WTC11 (cell line): ENCODE measurements around the gene C2orf49.

Source experiments
- ATF1 ChIP-seq: sonication (generic); formaldehyde crosslinking; IDR thresholded peaks from 2 replicates; pipeline ENCODE4 v1.8.1; 2023; ENCODE audit warnings: mild to moderate bottlenecking, moderate library complexity, missing genetic modification reagents
- FOXK1 ChIP-seq: sonication (generic); formaldehyde crosslinking; IDR thresholded peaks from 2 replicates; pipeline ENCODE4 v1.8.0; 2022; ENCODE audit warnings: mild to moderate bottlenecking, moderate library complexity, missing genetic modification reagents
- IRF2 ChIP-seq: sonication (generic); formaldehyde crosslinking; IDR thresholded peaks from 2 replicates; pipeline ENCODE4 v1.8.0; 2022; ENCODE audit warnings: low read depth, missing genetic modification reagents, borderline replicate concordance
- KAT7 ChIP-seq: sonication (generic); formaldehyde crosslinking; IDR thresholded peaks from 2 replicates; pipeline ENCODE4 v1.8.1; 2023; ENCODE audit warnings: missing genetic modification reagents, mild to moderate bottlenecking, borderline replicate concordance
- PRRX2 ChIP-seq: fragments of 250-450 bp; sonication (Bioruptor Pico); IDR thresholded peaks from 2 replicates; pipeline ENCODE4 v1.8.0; 2021; ENCODE audit warnings: mild to moderate bottlenecking
- STAT6 ChIP-seq: sonication (generic); formaldehyde crosslinking; conservative IDR thresholded peaks from 2 replicates; pipeline ENCODE4 v1.8.1; 2023; ENCODE audit warnings: mild to moderate bottlenecking, low read depth, missing genetic modification reagents, moderate library complexity
- TF ChIP-seq, protein P1 (sequence below): fragments of 200-600 bp; IDR thresholded peaks from 2 replicates; pipeline ENCODE4 v1.8.0; 2022; ENCODE audit warnings: antibody characterized with exemption

- TF ChIP-seq, protein P1, sequence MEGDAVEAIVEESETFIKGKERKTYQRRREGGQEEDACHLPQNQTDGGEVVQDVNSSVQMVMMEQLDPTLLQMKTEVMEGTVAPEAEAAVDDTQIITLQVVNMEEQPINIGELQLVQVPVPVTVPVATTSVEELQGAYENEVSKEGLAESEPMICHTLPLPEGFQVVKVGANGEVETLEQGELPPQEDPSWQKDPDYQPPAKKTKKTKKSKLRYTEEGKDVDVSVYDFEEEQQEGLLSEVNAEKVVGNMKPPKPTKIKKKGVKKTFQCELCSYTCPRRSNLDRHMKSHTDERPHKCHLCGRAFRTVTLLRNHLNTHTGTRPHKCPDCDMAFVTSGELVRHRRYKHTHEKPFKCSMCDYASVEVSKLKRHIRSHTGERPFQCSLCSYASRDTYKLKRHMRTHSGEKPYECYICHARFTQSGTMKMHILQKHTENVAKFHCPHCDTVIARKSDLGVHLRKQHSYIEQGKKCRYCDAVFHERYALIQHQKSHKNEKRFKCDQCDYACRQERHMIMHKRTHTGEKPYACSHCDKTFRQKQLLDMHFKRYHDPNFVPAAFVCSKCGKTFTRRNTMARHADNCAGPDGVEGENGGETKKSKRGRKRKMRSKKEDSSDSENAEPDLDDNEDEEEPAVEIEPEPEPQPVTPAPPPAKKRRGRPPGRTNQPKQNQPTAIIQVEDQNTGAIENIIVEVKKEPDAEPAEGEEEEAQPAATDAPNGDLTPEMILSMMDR, result no peak
- no peak for TF ChIP-seq KAT7 (CRISPR knock-in tag)
- no peak for TF ChIP-seq FOXK1 (CRISPR knock-in tag)
- TF ChIP-seq IRF2 (CRISPR knock-in tag), result no peak
- TF ChIP-seq PRRX2 (CRISPR knock-in tag), result no peak
- no peak for TF ChIP-seq ATF1 (CRISPR knock-in tag)
- no peak for TF ChIP-seq STAT6 (CRISPR knock-in tag)
Measured at GRCh38 chr2:105373895-105374401, 36.6 kb downstream of the C2orf49 start.
